ENCODE measurements around the gene VCX2.
"Not testable (repeated sequence)": the region's sequence is repeated elsewhere in the genome, so short reads cannot be mapped to it uniquely, and the experiment has no call there.

Gene VCX2

GRCh38 chrX:8126648-8127047 is 44.4 kb downstream of the VCX2 start:
- ATAC-seq (ENCODE audit: low read depth), result no peak
- no peak overlapping the region for H3K27ac ChIP-seq (ENCODE audit: poor library complexity, severe bottlenecking)

GRCh38 chrX:8126092-8126491 is 45.0 kb downstream of the VCX2 start:
- H3K27me3 ChIP-seq (ENCODE audit: insufficient read depth, poor library complexity, severe bottlenecking), result no peaks in the 10 kb centered on the region
- no peaks in the 10 kb centered on the region for H3K4me1 ChIP-seq (ENCODE audit: insufficient read depth, poor library complexity, severe bottlenecking)
- H3K27ac ChIP-seq (ENCODE audit: poor library complexity, severe bottlenecking), result no peak overlapping the region
- no peak overlapping the region for H3K4me3 ChIP-seq (ENCODE audit: severe bottlenecking)
- H3K36me3 ChIP-seq (ENCODE audit: low read depth), result no peaks in the 10 kb centered on the region
- DNase-seq (ENCODE audit: low spot score) (no peak), ATAC-seq (ENCODE audit: low read depth) (no peak)
- TF ChIP-seq CTCF (IDR thresholded peaks at IDR 0.05; ENCODE audit: poor library complexity, severe bottlenecking), result no peak
- no peaks in the 10 kb centered on the region for H3K9me3 ChIP-seq (ENCODE audit: severe bottlenecking)

More at GRCh38 chrX:8126648-8127047, 44.4 kb downstream of the VCX2 start:
- no peak for DNase-seq (ENCODE audit: low spot score)
- Histone ChIP-seq H3K4me1 (ENCODE audit: insufficient read depth, poor library complexity, severe bottlenecking) (no peaks in the 10 kb centered on the region), H3K9me3 (ENCODE audit: severe bottlenecking) (no peaks in the 10 kb centered on the region), H3K27me3 (ENCODE audit: insufficient read depth, poor library complexity, severe bottlenecking) (no peaks in the 10 kb centered on the region), H3K36me3 (ENCODE audit: low read depth) (no peaks in the 10 kb centered on the region), H3K4me3 (ENCODE audit: severe bottlenecking) (no peak overlapping the region)
- no peak for TF ChIP-seq CTCF (IDR thresholded peaks at IDR 0.05; ENCODE audit: poor library complexity, severe bottlenecking)

GRCh38 chrX:8125566-8125965 is 45.5 kb downstream of the VCX2 start:
- H3K27me3 ChIP-seq (ENCODE audit: insufficient read depth, poor library complexity, severe bottlenecking), result no peaks in the 10 kb centered on the region
- no peak overlapping the region for H3K4me3 ChIP-seq (ENCODE audit: severe bottlenecking)
- H3K9me3 ChIP-seq (ENCODE audit: severe bottlenecking), result no peaks in the 10 kb centered on the region
- no peaks in the 10 kb centered on the region for H3K36me3 ChIP-seq (ENCODE audit: low read depth)
- H3K4me1 ChIP-seq (ENCODE audit: insufficient read depth, poor library complexity, severe bottlenecking), result no peaks in the 10 kb centered on the region
- TF ChIP-seq CTCF (IDR thresholded peaks at IDR 0.05; ENCODE audit: poor library complexity, severe bottlenecking), result no peak
- no peak overlapping the region for H3K27ac ChIP-seq (ENCODE audit: poor library complexity, severe bottlenecking)
- ATAC-seq (ENCODE audit: low read depth), result no peak
- DNase-seq (ENCODE audit: low spot score), result no peak

GRCh38 chrX:8122538-8122937 is 48.5 kb downstream of the VCX2 start:
- Histone ChIP-seq H3K27ac (ENCODE audit: poor library complexity, severe bottlenecking) (no peak overlapping the region), H3K4me3 (ENCODE audit: severe bottlenecking) (no peak overlapping the region), H3K27me3 (ENCODE audit: insufficient read depth, poor library complexity, severe bottlenecking) (no peaks in the 10 kb centered on the region), H3K4me1 (ENCODE audit: insufficient read depth, poor library complexity, severe bottlenecking) (no peaks in the 10 kb centered on the region), H3K9me3 (ENCODE audit: severe bottlenecking) (no peaks in the 10 kb centered on the region), H3K36me3 (ENCODE audit: low read depth) (no peaks in the 10 kb centered on the region)
- no peak for ATAC-seq (ENCODE audit: low read depth)
- DNase-seq (ENCODE audit: low spot score), result no peak
- no peak for TF ChIP-seq CTCF (IDR thresholded peaks at IDR 0.05; ENCODE audit: poor library complexity, severe bottlenecking)

GRCh38 chrX:8121391-8121790 is 49.7 kb downstream of the VCX2 start:
- not testable (repeated sequence) for H3K9me3 ChIP-seq (ENCODE audit: severe bottlenecking); H3K27me3 ChIP-seq (ENCODE audit: insufficient read depth, poor library complexity, severe bottlenecking); H3K36me3 ChIP-seq (ENCODE audit: low read depth); H3K27ac ChIP-seq (ENCODE audit: poor library complexity, severe bottlenecking); H3K4me1 ChIP-seq (ENCODE audit: insufficient read depth, poor library complexity, severe bottlenecking); DNase-seq (ENCODE audit: low spot score); H3K4me3 ChIP-seq (ENCODE audit: severe bottlenecking); ATAC-seq (ENCODE audit: low read depth)
